Cardiac septum (tissue), 1 donor: Measurements from ENCODE around the gene DPAGT1. TPM values are rescaled to one million over a fixed set of nuclear protein-coding genes. Genes with fewer than 3 reads are reported as not detected.

Experiments
- total RNA-seq: library from RNA; stranded (reverse); fragmentation: NEBNext Ultra II Directional; extraction: Animal tissue kit (Norgen Biotek cat#: 25700); gene quantifications from one replicate; pipeline ENCODE4 v1.2.1, GENCODE V29; 2021
- donor health status: DM: no; HTN: no; CAD: no.

DPAGT1 gene
- total RNA-seq, 1 donor from 2014 or later, result 18.9 TPM

Other genes with a start within 250 kb of the DPAGT1 start
- not detected for gene CXCR5, start 218.0 kb downstream of the DPAGT1 start, total RNA-seq
- gene BCL9L, start 175.9 kb downstream of the DPAGT1 start, total RNA-seq, result 41.4 TPM
- not detected for gene UPK2, start 145.6 kb downstream of the DPAGT1 start, total RNA-seq
- not detected for gene FOXR1, start 130.1 kb downstream of the DPAGT1 start, total RNA-seq
- 15.0 TPM for gene CENATAC, start 103.7 kb downstream of the DPAGT1 start, total RNA-seq
- 572 TPM for gene RPS25, start 83.5 kb downstream of the DPAGT1 start, total RNA-seq
- 42.4 TPM for gene TRAPPC4, start 83.1 kb downstream of the DPAGT1 start, total RNA-seq
- gene SLC37A4, start 71.0 kb downstream of the DPAGT1 start, total RNA-seq, result 3.9 TPM
- gene HYOU1, start 44.6 kb downstream of the DPAGT1 start, total RNA-seq, result 90.7 TPM
- 18.5 TPM for gene VPS11, start 34.0 kb downstream of the DPAGT1 start, total RNA-seq
- gene HMBS, start 17.0 kb downstream of the DPAGT1 start, total RNA-seq, result 14.7 TPM
- 11.8 TPM for gene C2CD2L, start 5.5 kb upstream of the DPAGT1 start, total RNA-seq
- gene HINFP, start 19.7 kb upstream of the DPAGT1 start, total RNA-seq, result 14.5 TPM
- 1.0 TPM for gene ABCG4, start 47.2 kb upstream of the DPAGT1 start, total RNA-seq
- gene NLRX1, start 66.9 kb upstream of the DPAGT1 start, total RNA-seq, result 25.4 TPM
- gene NHERF4, start 83.6 kb upstream of the DPAGT1 start, total RNA-seq, result not detected
- 13.4 TPM for gene CBL, start 104.5 kb upstream of the DPAGT1 start, total RNA-seq
- 110 TPM for gene MCAM, start 215.3 kb upstream of the DPAGT1 start, total RNA-seq
- 10.7 TPM for gene RNF26, start 232.7 kb upstream of the DPAGT1 start, total RNA-seq
- gene C1QTNF5, start 239.0 kb upstream of the DPAGT1 start, total RNA-seq, result 33.8 TPM
- not detected for gene MFRP, start 244.9 kb upstream of the DPAGT1 start, total RNA-seq